Esophagus muscularis mucosa (tissue), 4 donors: ENCODE results near the gene PRDM5. TPM values are rescaled to one million over a fixed set of nuclear protein-coding genes. Genes with fewer than 3 reads are reported as not detected.
"Not testable (repeated sequence)": the region's sequence is repeated elsewhere in the genome, so short reads cannot be mapped to it uniquely, and the experiment has no call there.

ENCODE experiments used
- DNase-seq: peaks from one replicate; pipeline ENCODE4 v3.0.0-alpha.2; 2017; ENCODE audit errors: extremely low spot score
- H3K27ac ChIP-seq, 4 donors: fragments of 200-600 bp; sonication (generic); replicated peaks in 1 of 4; 1 replicate in 3 of 4; 2 replicates in 1 of 4; pipeline ENCODE4 v1.5.1; 2016 to 2019; ENCODE audit warnings: mild to moderate bottlenecking in 1 of 4
- H3K27me3 ChIP-seq, 4 donors: fragments of 200-600 bp; sonication (generic); one replicate each; pipeline versions ENCODE4 v1.5.1 to v1.6.0; 2016 to 2019
- H3K36me3 ChIP-seq, 4 donors: fragments of 200-600 bp; sonication (generic); one replicate each; pipeline ENCODE4 v1.5.1; 2016 to 2019
- H3K4me1 ChIP-seq, 4 donors: fragments of 200-600 bp; sonication (generic); one replicate each; pipeline ENCODE4 v1.5.1; 2016 to 2019
- H3K4me3 ChIP-seq, 4 donors: fragments of 200-600 bp; sonication (generic); 1 replicate in 2 of 4; 2 replicates in 2 of 4; pipeline ENCODE4 v1.5.1; 2016 to 2019; ENCODE audit warnings: mild to moderate bottlenecking in 4 of 4, moderate library complexity in 1 of 4
- H3K9me3 ChIP-seq, 4 donors: fragments of 200-600 bp; sonication (generic); 1 replicate in 3 of 4; 2 replicates in 1 of 4; pipeline ENCODE4 v1.5.1; 2016 to 2019
- EP300 ChIP-seq: sonication (generic); formaldehyde crosslinking; IDR thresholded peaks from one replicate; pipeline ENCODE4 v1.6.1; 2017; ENCODE audit warnings: antibody characterized with exemption
- POLR2A ChIP-seq: fragments of 450-650 bp; IDR thresholded peaks from one replicate; pipeline ENCODE4 v1.6.1; 2017; ENCODE audit warnings: antibody characterized with exemption, moderate library complexity, mild to moderate bottlenecking, low read depth
- POLR2AphosphoS5 ChIP-seq, 2 donors: sonication (generic); formaldehyde crosslinking; IDR thresholded peaks; one replicate each; pipeline ENCODE4 v1.6.1; 2017; ENCODE audit warnings: antibody characterized with exemption in 2 of 2
- WGBS: methylation state at CpG from one replicate; pipeline ENCODE4 v1.1.5; 2018; 5-methylcytosine and 5-hydroxymethylcytosine counted together
- intact Hi-C: fragments of 100-400 bp; cut with DNase I; formaldehyde crosslinking; loops from one replicate; pipeline ENCODE4 v1.15.1; 2023
- small RNA-seq, 3 donors: library from RNA; depleted of rRNA; stranded (forward); fragments of <200 nt; gene quantifications; one replicate each; pipeline ENCODE3, GENCODE V24; 2016
- total RNA-seq, 4 donors: library from RNA; depleted of rRNA; stranded (reverse); fragments of >200 nt; gene quantifications; one replicate each; pipeline versions ENCODE4 v1.1.0 to v1.2.1, GENCODE V29; 2016
- TF ChIP-seq, protein P1 (sequence below), 3 experiments: fragments of 200-600 bp in 2 of 3; fragments of 450-650 bp in 1 of 3; sonication (generic) in 2 of 3; IDR thresholded peaks; one replicate each; pipeline ENCODE4 v1.5.1; 2017 to 2019; ENCODE audit warnings: antibody characterized with exemption in 3 of 3, mild to moderate bottlenecking in 2 of 3, moderate library complexity in 1 of 3

Gene PRDM5
- total RNA-seq, 4 donors from 2014 or later = 10.8 to 17.0 (median 15.4) TPM

DNA sequence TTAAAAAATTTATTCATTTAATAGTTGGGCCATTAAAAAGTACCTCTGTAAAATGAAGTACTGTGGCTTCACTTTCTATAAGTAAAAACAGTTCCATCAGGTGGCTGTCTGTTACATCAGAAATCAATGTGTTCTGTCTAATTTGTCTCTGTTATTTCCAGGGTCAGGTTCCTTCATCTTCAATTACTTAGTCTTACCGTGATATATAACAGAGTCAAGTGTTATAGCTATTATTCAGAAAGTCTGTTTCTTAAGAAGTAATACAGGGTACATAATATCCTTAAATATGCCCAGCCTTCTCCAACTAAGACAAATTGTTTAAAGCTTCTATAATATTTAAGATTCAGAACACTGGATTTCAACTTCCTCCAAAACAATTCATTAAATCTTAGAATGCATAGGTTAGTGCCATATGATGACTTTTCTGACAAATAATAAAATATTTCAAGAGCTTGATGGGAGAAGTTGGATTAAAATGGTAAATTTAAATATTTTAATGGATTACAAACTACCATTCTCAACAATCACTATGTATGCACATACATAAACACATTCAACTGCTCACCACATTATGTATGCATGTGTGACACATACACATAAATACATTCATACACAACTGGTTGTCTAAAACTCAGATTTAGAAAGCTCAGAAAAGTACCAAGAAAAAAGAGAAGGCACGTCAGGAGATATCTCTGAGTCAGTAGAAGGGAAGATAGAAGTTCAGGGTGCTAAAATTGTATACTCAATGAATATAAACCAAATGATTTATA lies 268.5 kb downstream of the PRDM5 start:
- H3K9me3 ChIP-seq = no peaks in the 10 kb centered on the region
- WGBS = 92% methylated on average over 2 of the region's 2 CpGs
- DNase-seq = no peak
- intact Hi-C loops = no loop called here
- no peak overlapping the region for H3K27ac ChIP-seq
- H3K4me3 ChIP-seq = no peak overlapping the region
- no peaks in the 10 kb centered on the region for H3K27me3 ChIP-seq
- TF ChIP-seq, protein P1, sequence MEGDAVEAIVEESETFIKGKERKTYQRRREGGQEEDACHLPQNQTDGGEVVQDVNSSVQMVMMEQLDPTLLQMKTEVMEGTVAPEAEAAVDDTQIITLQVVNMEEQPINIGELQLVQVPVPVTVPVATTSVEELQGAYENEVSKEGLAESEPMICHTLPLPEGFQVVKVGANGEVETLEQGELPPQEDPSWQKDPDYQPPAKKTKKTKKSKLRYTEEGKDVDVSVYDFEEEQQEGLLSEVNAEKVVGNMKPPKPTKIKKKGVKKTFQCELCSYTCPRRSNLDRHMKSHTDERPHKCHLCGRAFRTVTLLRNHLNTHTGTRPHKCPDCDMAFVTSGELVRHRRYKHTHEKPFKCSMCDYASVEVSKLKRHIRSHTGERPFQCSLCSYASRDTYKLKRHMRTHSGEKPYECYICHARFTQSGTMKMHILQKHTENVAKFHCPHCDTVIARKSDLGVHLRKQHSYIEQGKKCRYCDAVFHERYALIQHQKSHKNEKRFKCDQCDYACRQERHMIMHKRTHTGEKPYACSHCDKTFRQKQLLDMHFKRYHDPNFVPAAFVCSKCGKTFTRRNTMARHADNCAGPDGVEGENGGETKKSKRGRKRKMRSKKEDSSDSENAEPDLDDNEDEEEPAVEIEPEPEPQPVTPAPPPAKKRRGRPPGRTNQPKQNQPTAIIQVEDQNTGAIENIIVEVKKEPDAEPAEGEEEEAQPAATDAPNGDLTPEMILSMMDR (IDR thresholded peaks at IDR 0.05) = no peak
- TF ChIP-seq POLR2A (no peak), POLR2AphosphoS5 (IDR thresholded peaks at IDR 0.05) (no peak), EP300 (no peak)
- H3K36me3 ChIP-seq = no peaks in the 10 kb centered on the region
- no peaks in the 10 kb centered on the region for H3K4me1 ChIP-seq

DNA sequence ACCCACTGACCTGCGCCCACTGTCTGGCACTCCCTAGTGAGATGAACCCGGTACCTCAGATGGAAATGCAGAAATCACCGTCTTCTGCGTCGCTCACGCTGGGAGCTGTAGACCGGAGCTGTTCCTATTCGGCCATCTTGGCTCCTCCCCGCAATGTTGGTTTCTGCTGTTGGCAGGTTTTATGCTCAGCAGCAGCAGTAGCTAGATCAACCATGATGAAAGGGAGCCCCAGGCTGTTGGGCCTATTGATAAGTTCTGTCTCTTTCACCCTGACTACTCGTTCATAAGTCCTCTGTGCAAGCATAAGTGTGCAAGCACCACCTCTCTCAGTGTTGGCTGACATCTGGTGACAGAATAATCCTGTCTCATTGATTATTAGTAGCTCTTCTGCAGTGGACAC lies 274.2 kb downstream of the PRDM5 start:
- H3K36me3 ChIP-seq, H3K4me1 ChIP-seq, DNase-seq, H3K27me3 ChIP-seq, intact Hi-C loops, H3K9me3 ChIP-seq, H3K4me3 ChIP-seq, H3K27ac ChIP-seq: not testable (repeated sequence)
- 64% methylated on average over 1 of the region's 10 CpGs for WGBS

Small RNA genes lying within 50 kb of the gene (small RNA-seq; reads per million reads assigned to genes)
- 0 reads per million in 3 donors for gene RNU6-550P

Other genes with a start within 250 kb of the PRDM5 start
- 10 to 100 TPM; 11.6 to 16.0 (median 12.1) TPM for gene NDNF, start 149.8 kb upstream of the PRDM5 start, total RNA-seq
- 1 to 10 TPM in 1 of 4 donors, not detected in 3; 2.2 TPM for gene TNIP3, start 241.6 kb upstream of the PRDM5 start, total RNA-seq